Measurements from ENCODE around the gene KRTDAP. TPM values are rescaled to one million over a fixed set of nuclear protein-coding genes. Genes with fewer than 3 reads are reported as not detected.
A peak's percentile ranks its signal among the peaks of the same experiment; 100 is the strongest.

The KRTDAP gene
- total and polyA plus RNA-seq, 10 of the 15 experiments (the other 5 are each of a cell fraction or from before 2014, with no cell fraction given) = 0.23 TPM; not detected in 9

GRCh38 chr19:35509861-35510625 is 19.8 kb upstream of the KRTDAP start:
- RAD21 ChIA-PET (ENCODE audit: unreplicated experiment) = interaction anchor here (0.8 to 4.8 kb wide), 23 partner anchors 15 to 443 kb away, joined by 3 to 24 read pairs (median 4); partner anchors contain the start of genes COX6B1, HAUS5, KRTDAP and LIN37
- Histone ChIP-seq H3K27ac (ENCODE audit: control insufficient read depth, insufficient read depth) (peak overlapping the region; percentile 52), H3K9me3 (replicated peaks; ENCODE audit: control insufficient read depth, insufficient read depth, low read length) (no peaks in the 10 kb centered on the region), H3K4me1 (ENCODE audit: control insufficient read depth, insufficient read depth, low read length) (peaks cover 8% of the 10 kb centered on the region), H3K9ac (ENCODE audit: control insufficient read depth, insufficient read depth, low read length) (peak overlapping the region; percentile 62), H3K4me2 (ENCODE audit: control insufficient read depth, insufficient read depth) (peak overlapping the region; percentile 91), H2AFZ (ENCODE audit: control insufficient read depth, low read depth, low read length) (peak overlapping the region; percentile 76), H3K36me3 (ENCODE audit: control insufficient read depth in 2 of 2, insufficient read depth in 2 of 2, low read length in 1 of 2) (no peaks in the 10 kb centered on the region), H3K79me2 (ENCODE audit: control insufficient read depth, insufficient read depth, low read length) (no peaks in the 10 kb centered on the region), H3K4me3 (peak overlapping the region; percentile 74), H4K20me1 (ENCODE audit: control insufficient read depth, insufficient read depth) (no peaks in the 10 kb centered on the region), H3K27me3 (replicated peaks in 1 of 2; ENCODE audit: control insufficient read depth in 2 of 2, insufficient read depth in 2 of 2, low read length in 1 of 2) (no peaks in the 10 kb centered on the region; a peak in 1 of 4 replicates)
- SMC1A ChIA-PET (ENCODE audit: uncharacterized antibody, unreplicated experiment) = interaction anchor here (0.7 to 5.7 kb wide), 13 partner anchors 15 to 163 kb away, joined by 3 to 35 read pairs (median 7); partner anchors contain the start of genes FFAR1, FFAR2 and HAUS5
- intact Hi-C loops (cut with micrococcal nuclease; ENCODE audit: unreplicated experiment) (loop anchor here (1.0 to 2.0 kb wide), 2 partner anchors 35 to 82 kb away; partner anchors contain the start of gene TMEM147), in situ Hi-C loops (cut with MboI) (no loop called here)
- TSS peak; percentile 83 for BruUV-seq (replicated peaks)
- WGBS (ENCODE audit: insufficient coverage, insufficient replicate concordance, low lambda C conversion rate, missing lambda C conversion rate) = under 1% methylated on average over 39 of the region's 39 CpGs
- CTCF ChIA-PET = interaction anchor here (0.6 to 6.3 kb wide), 47 partner anchors 9 to 368 kb away, joined by 3 to 87 read pairs (median 4); partner anchors contain the start of genes COX6B1, ETV2, FXYD7 and HAUS5
- POLR2A ChIA-PET = interaction anchor here (0.6 to 3.5 kb wide), 16 partner anchors 15 to 238 kb away, joined by 3 to 14 read pairs (median 4); partner anchors contain the start of genes COX6B1, FFAR1 and HAUS5
- DNase-seq (ENCODE audit: low read depth, low spot score) = no peak
- peak; percentile 72 for FAIRE-seq
- ATAC-seq = peak; percentile 88
- TF ChIP-seq, protein P1, sequence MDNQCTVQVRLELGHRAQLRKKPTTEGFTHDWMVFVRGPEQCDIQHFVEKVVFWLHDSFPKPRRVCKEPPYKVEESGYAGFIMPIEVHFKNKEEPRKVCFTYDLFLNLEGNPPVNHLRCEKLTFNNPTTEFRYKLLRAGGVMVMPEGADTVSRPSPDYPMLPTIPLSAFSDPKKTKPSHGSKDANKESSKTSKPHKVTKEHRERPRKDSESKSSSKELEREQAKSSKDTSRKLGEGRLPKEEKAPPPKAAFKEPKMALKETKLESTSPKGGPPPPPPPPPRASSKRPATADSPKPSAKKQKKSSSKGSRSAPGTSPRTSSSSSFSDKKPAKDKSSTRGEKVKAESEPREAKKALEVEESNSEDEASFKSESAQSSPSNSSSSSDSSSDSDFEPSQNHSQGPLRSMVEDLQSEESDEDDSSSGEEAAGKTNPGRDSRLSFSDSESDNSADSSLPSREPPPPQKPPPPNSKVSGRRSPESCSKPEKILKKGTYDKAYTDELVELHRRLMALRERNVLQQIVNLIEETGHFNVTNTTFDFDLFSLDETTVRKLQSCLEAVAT (IDR thresholded peaks at IDR 0.05) = peak; percentile 48; the same call in 1 of the 2 replicates
- TF ChIP-seq MEF2A (IDR thresholded peaks at IDR 0.05; ENCODE audit: insufficient read depth, low read depth, low read length) (no peak), NBN (IDR thresholded peaks at IDR 0.05) (peak; percentile 76), USF2 (IDR thresholded peaks at IDR 0.05; ENCODE audit: borderline replicate concordance, low read depth, low read length) (no peak), SPI1 (IDR thresholded peaks at IDR 0.05; ENCODE audit: borderline replicate concordance, insufficient read depth, low read depth, low read length) (0 out of 2 replicates have a peak, but pooled peaks have one; percentile 11), CEBPZ (IDR thresholded peaks at IDR 0.05; ENCODE audit: low read depth, low read length) (no peak), STAT3 (IDR thresholded peaks at IDR 0.05; ENCODE audit: low read depth, low read length) (no peak), CTCF (IDR thresholded peaks at IDR 0.05 in 2 of 3, conservative IDR thresholded peaks at IDR 0.05 in 1 of 3; ENCODE audit: control insufficient read depth in 2 of 3, extremely low read depth in 1 of 3, insufficient read depth in 1 of 3, low read depth in 3 of 3, low read length in 3 of 3) (peak; percentile 96; a peak in 5 of 6 replicates), RB1 (IDR thresholded peaks at IDR 0.05; ENCODE audit: borderline replicate concordance) (no peak), RUNX3 (IDR thresholded peaks at IDR 0.05; ENCODE audit: low read length) (peak; percentile 58), CREB1 (IDR thresholded peaks at IDR 0.05; ENCODE audit: low read depth) (0 out of 2 replicates have a peak, but pooled peaks have one; percentile 23), CHD4 (IDR thresholded peaks at IDR 0.05) (no peak), PKNOX1 (IDR thresholded peaks at IDR 0.05) (no peak)

All from GM12878 (cell line).